ENCODE data around the gene SMPD3. TPM values are rescaled to one million over a fixed set of nuclear protein-coding genes. Genes with fewer than 3 reads are reported as not detected.
A peak's percentile ranks its signal among the peaks of the same experiment; 100 is the strongest.

Gene SMPD3
- total RNA-seq, 1 donor from 2014 or later, result under 0.01 TPM

GRCh38 chr16:68472581-68472980 lies 24.3 kb upstream of the SMPD3 start:
- no peak for DNase-seq (ENCODE audit: low read depth in 2 of 2)

- DNase-seq (ENCODE audit: low read depth in 2 of 2), result no peak
Measured at GRCh38 chr16:68470461-68471150, 22.3 kb upstream of the SMPD3 start.

DNA sequence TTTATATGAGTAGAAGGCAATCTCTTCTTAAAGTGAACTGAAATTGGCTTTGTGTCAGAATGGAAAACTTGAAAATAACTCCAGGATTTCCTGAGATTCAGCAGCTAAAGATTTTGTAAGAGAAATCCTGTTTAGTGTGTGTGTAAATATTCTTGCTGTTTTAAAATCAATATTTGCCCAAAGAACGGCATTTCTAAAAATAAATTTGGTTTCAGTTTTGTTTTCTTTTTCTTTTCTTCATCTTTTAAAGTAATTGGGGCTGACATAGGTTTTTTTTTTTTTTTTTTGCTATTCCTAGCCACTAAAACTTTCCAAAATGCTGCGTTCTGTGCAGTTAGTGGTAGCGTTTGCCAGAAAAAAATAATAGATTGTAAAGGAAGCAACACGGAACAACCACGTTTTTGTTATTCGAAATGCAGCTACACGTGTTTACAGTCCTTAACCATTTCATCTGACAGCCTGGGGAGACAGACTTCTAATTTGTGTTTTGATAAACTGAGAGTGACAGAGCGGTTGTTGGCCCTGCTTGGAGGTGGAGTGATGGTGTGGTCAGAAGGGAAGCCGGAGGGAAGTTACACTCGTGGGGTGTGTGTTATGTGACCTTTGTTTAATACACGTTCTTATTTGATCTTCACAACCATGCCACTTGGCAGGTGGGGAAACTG lies 21.6 kb upstream of the SMPD3 start:
- peak; percentile 12 to 30 for DNase-seq (ENCODE audit: low read depth in 2 of 2)

DNA sequence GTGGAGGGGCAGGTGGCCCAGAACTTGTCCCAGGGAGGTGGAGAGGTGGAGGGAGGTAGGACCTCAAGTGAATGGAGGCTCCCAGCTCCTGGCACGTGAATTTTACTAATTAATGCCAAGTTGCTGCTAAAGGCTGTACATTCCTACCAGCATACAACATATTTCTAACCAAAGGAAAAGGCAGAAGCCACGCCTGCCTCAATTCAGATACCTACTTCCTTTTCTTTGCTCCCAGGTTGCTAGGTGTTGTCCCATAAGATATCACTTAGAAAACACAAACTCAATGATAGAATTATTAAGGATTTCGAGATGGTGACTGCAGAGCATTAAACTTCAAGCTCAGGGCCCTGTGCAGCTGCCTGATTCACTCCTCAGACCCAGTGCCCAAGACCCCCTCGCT lies 20.5 kb upstream of the SMPD3 start:
- DNase-seq (ENCODE audit: low read depth in 2 of 2), result no peak

DNA sequence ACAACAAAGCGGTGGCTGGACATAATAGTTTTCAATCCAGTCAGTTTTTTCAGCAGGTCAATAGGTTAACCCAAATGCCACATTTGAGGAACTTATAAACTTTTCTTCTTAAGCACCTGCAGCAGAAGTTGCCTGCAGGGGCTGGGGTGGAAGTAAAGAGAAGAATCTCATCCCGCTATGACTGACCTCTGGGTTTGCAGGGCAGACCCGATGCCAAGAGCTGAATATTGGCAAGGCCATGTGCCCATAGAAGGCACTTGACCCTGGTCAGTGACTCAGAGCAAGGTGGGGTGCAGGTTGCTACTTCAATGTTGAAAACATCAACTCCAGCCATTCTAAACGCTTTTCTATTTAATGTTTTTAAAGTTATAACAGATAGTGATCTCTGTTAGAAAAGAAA lies 17.9 kb upstream of the SMPD3 start:
- DNase-seq (ENCODE audit: low read depth in 2 of 2), result no peak

DNA sequence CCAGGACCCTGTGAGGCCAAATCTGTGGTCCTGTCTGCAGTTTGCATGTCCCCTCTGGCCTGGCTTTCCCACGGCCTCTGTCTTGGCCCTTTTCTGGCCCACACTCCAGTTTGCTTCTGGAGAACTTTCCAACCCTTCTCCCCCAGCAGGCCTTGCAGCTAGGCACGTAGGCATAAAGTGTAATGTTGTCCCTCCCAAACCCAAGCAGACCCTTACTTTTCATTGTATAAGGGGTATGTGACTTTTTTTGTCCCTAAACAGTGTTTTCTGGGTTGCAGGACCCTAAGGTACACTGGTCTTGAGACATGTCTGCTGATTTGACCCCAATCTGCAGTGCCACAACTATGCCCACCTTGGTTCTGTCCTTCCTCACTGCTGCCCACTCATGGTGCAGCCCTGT lies 15.6 kb upstream of the SMPD3 start:
- DNase-seq (ENCODE audit: low read depth in 2 of 2), result no peak

GRCh38 chr16:68460067-68460466 lies 11.8 kb upstream of the SMPD3 start:
- no peak for DNase-seq (ENCODE audit: low read depth in 2 of 2)

DNA sequence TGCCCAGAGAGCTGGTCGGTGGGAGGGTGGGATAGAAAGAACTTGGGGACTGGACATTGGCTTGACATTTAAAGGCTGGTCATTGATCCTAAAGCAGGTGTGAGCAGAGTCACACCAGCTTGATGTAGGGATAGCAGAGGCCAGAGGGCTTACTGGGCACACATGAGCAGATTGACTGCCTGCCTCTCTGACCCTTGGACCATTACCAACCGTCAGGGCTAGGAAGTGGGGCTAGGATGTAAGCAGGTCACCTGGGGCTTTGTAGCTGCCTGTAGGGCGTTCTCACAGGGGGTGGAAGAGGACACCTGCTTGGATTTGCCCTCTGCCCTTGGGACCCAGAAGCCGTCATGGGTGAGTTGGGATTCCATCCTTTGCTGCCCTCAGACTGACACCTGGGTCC lies 11.1 kb upstream of the SMPD3 start:
- DNase-seq (ENCODE audit: low read depth in 2 of 2), result no peak

DNA sequence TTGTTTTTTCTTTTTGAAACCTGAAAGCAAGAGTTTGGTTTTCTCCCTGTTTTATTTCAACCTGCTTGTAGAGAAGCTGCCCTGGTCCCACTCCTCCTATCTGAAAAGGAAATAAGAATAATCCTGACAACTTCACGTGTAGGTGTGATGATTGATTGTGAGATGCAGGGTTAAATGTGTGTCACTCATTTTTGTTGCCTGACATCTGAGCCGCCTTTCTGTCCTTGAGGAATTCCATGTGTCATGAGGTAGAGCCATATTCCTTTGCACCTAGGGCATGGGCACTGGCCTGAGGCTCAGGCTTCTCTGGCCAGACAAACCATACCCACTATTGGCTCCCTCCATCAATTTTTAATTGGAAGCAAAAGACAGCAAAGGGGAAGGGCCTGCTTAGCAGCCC lies 10.2 kb upstream of the SMPD3 start:
- no peak for DNase-seq (ENCODE audit: low read depth in 2 of 2)

GRCh38 chr16:68458101-68458500 lies 9.8 kb upstream of the SMPD3 start:
- DNase-seq (ENCODE audit: low read depth in 2 of 2), result no peak

DNA sequence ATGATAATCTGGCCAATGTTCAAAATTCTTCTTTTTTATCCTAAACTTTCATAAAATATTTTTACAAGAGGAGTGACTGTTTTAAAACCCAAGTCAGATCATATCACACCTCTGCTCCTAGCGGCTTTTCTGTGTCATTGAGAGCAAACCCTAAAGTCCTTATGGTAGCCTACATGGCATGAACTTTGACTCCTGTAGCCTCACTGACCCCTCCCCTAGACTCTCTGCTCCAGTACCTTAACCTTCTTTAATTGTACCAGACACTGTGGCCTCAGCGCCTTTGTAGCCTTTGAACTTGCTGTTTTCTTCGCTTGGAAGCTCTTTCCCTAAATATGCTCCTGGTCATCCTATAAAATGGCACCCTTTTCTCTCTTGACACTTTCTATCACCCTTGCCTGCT lies 7.3 kb upstream of the SMPD3 start:
- no peak for DNase-seq (ENCODE audit: low read depth in 2 of 2)

GRCh38 chr16:68454920-68455435 lies 6.7 kb upstream of the SMPD3 start:
- no peak for DNase-seq (ENCODE audit: low read depth in 2 of 2)

- DNase-seq (ENCODE audit: low read depth in 2 of 2), result no peak
Measured at GRCh38 chr16:68453816-68454215, 5.5 kb upstream of the SMPD3 start.

DNA sequence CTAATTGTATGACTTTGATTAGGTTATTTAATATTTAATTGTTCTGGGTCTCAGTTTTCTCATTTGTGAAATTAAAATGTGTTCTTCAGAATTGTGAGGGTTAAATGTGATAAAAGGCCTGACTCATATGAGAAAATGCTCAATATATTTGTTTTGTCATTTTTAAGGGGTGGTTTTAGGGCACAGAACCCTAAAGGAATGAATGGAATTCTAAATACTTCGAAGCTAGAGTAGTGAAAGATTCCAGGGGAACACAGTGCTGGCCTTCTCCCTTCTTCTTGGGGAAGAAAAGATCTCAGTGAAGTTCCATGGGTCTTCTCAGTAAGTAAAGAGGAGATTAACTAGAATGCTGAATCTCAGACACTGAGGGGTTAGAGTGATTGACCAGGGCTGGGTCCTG lies 3.9 kb upstream of the SMPD3 start:
- DNase-seq (ENCODE audit: low read depth in 2 of 2), result no peak

DNA sequence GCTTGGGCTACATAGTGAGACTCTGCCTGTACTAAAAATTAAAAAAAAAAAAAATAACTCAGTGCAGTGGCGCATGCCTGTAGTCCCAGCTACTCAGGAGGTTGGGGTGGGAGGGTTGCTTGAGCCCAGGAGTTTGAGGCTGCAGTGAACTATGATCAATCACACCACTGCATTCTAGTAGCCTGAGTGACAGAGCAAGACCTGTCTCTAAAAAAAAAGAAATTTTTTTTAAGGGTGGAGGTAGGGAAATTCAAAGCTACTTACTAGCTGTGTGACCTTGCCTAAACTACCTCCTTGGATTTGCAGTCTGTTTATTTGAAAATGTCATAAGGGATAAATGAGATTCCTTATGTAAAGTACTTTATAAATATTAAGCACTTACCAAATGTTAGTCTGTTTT lies 3.4 kb upstream of the SMPD3 start:
- no peak for DNase-seq (ENCODE audit: low read depth in 2 of 2)

- DNase-seq (ENCODE audit: low read depth in 2 of 2), result no peak
Measured at GRCh38 chr16:68450741-68451255, 2.5 kb upstream of the SMPD3 start.

GRCh38 chr16:68447653-68448359 lies 502 bp downstream of the SMPD3 start:
- DNase-seq (ENCODE audit: low read depth in 2 of 2), result no peak

DNA sequence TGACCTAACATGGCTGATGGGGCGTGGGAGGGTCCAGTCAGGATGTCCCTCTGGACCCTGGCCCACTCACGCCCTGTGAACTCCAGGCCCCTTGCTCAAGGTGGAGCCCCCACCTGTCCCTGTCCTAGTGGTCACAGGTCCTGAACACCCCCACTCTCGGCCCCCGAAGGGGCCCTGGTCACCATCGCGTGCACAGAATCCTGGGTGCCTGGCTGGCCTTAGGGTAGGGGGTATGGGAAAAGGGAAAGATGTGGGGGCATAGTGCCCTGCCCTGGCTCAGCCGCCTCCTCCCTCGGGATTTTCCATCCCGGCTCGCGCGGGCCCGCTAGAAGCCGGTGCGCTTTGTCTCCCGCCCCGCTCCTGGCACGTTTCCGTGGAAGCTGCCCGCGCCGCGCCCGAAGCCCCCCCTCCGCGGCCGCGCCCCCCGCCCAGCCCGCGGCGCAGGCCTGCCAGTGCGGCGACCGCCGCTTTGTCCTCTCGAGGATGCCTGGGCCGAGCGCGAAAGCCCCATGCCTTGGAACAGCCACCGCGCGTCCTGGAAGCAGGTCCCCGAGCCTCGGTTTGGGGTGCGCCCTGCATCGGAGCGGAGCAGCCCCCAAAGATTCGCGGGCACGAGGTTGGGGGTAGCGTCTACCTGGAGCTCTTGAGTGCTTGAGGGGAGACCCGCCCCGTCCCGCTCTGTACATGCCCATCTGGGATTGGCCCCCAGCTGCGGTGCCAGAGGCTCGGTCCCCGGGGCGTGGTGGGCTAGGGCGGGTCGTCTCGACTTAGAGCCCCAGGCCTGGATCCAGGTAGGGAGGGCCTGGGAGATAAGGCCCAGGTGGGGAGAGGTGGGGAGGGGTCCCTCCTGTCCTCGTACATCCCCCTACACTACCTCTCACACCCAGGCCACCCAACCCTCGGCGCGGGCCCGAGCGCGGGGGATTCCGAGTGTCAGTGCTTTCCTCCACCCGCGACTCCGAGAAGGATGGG lies 1.3 kb downstream of the SMPD3 start:
- no peak for DNase-seq (ENCODE audit: low read depth in 2 of 2)

DNA sequence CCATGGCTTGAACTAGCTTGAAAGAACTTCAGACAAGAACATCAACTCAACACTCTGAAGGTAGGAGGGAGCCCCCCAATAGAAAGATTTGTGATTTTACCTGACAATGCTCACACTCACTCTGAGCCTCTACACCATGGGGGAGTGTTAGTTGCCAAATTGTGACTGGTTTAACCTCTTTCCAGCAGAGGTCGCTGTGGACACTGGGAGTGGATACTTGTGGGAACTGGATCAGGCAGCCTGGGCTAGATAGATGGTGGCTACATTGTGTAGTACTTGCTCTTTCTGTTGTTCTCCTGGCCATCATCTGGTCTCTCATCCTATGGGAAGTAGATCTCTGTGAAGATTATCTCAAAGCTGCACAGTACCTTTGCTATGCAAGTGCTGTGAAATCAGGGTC lies 2.9 kb downstream of the SMPD3 start:
- DNase-seq (ENCODE audit: low read depth in 2 of 2), result peak; percentile 38 to 47

DNA sequence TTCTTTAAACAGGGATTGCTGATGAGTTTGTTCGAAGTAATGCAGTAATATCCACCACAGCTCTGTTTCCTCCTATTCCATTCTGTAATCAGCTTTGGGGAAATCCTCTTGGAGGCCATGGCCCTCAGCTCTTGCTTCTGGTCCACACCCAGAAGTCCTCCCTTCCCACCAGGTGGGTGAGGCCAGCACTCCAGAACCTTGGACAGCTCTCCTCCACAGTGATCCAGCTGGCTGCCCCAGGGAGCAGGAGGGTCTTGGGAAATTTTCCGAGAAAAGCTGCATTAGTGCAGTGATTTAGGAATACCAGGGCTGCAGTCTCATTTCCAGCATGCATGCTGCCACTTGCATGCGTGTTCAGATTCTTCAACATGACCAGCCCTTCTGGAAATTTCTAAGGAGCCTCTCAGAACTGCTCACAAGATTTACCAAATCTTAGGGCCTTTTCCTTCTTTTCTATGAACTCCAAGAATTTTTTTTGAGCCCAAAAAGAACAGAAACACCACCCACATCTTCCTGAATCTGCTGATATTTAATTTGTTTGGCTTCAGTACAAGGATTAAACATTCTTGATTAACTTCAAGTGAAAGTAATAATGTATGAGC lies 4.2 kb downstream of the SMPD3 start:
- peak; percentile 38 to 63 for DNase-seq (ENCODE audit: low read depth in 2 of 2)

- no peak for DNase-seq (ENCODE audit: low read depth in 2 of 2)
Measured at GRCh38 chr16:68436581-68436980, 11.7 kb downstream of the SMPD3 start.

All from lung microvascular endothelial cell (primary cell).